CD14-positive monocyte (primary cell): Measurements from ENCODE around the gene SHISAL1. TPM values are rescaled to one million over a fixed set of nuclear protein-coding genes. Genes with fewer than 3 reads are reported as not detected.
"Not testable (repeated sequence)": the region's sequence is repeated elsewhere in the genome, so short reads cannot be mapped to it uniquely, and the experiment has no call there.

Experiments used
- DNase-seq, 3 donors: peaks; one replicate each; pipeline ENCODE4 v3.0.0-alpha.2; 2011 to 2022
- H2AFZ ChIP-seq: 2 replicates; pipeline ENCODE4 v1.6.0; 2012; ENCODE audit warnings: mild to moderate bottlenecking, low read depth, low read length, inconsistent platforms; ENCODE audit not compliant: insufficient read depth, poor library complexity, severe bottlenecking
- H3K27ac ChIP-seq, 2 donors: 1 replicate in 1 of 2; 2 replicates in 1 of 2; pipeline ENCODE4 v1.5.1; 2012 to 2013; ENCODE audit warnings: low read length in 2 of 2, control low read depth in 1 of 2, inconsistent platforms in 1 of 2, low read depth in 1 of 2, mild to moderate bottlenecking in 1 of 2
- H3K27me3 ChIP-seq, 2 donors: one replicate each; pipeline versions ENCODE4 v1.6.0 to v1.6.1; 2011 to 2013; ENCODE audit warnings: low read length in 2 of 2; ENCODE audit not compliant: control insufficient read depth in 2 of 2, insufficient read depth in 2 of 2
- H3K36me3 ChIP-seq, 2 donors: replicated peaks in 1 of 2; 1 replicate in 1 of 2; 2 replicates in 1 of 2; pipeline versions ENCODE4 v1.5.1 to v1.6.1; 2012 to 2013; ENCODE audit warnings: low read length in 2 of 2, control low read depth in 1 of 2, inconsistent platforms in 1 of 2, mild to moderate bottlenecking in 1 of 2; ENCODE audit not compliant: insufficient read depth in 2 of 2, control insufficient read depth in 1 of 2
- H3K4me1 ChIP-seq, 2 donors: 1 replicate in 1 of 2; 2 replicates in 1 of 2; pipeline versions ENCODE4 v1.5.1 to v1.6.1; 2012 to 2013; ENCODE audit warnings: low read length in 2 of 2, control low read depth in 1 of 2, inconsistent platforms in 1 of 2, mild to moderate bottlenecking in 1 of 2, moderate library complexity in 1 of 2; ENCODE audit not compliant: insufficient read depth in 2 of 2, control insufficient read depth in 1 of 2
- H3K4me2 ChIP-seq: replicated peaks from 2 replicates; pipeline ENCODE3; 2012; ENCODE audit warnings: low read length, moderate library complexity, mild to moderate bottlenecking; ENCODE audit not compliant: poor library complexity, severe bottlenecking; ENCODE audit errors: extremely low read depth
- H3K4me3 ChIP-seq, 3 experiments: fragments of 200-600 bp in 1 of 3; sonication (generic) in 1 of 3; replicated peaks in 1 of 3; 1 replicate in 2 of 3; 2 replicates in 1 of 3; pipeline ENCODE4 v1.5.1; 2011 to 2013; ENCODE audit warnings: low read length in 3 of 3, mild to moderate bottlenecking in 3 of 3, control low read depth in 2 of 3, low read depth in 2 of 3, inconsistent platforms in 1 of 3, moderate library complexity in 1 of 3
- H3K79me2 ChIP-seq: 2 replicates; pipeline ENCODE4 v1.6.0; 2012; ENCODE audit warnings: mild to moderate bottlenecking, control low read depth, inconsistent platforms, low read length, moderate library complexity; ENCODE audit not compliant: insufficient read depth
- H3K9ac ChIP-seq: 2 replicates; pipeline ENCODE4 v1.6.0; 2017; ENCODE audit warnings: low read length, mild to moderate bottlenecking; ENCODE audit not compliant: insufficient read depth, poor library complexity, severe bottlenecking
- H3K9me3 ChIP-seq, 2 donors: replicated peaks in 1 of 2; 1 replicate in 1 of 2; 2 replicates in 1 of 2; pipeline versions ENCODE4 v1.5.1 to v1.6.1; 2012 to 2013; ENCODE audit warnings: low read length in 2 of 2, control low read depth in 1 of 2; ENCODE audit not compliant: control insufficient read depth in 1 of 2, insufficient read depth in 1 of 2
- H4K20me1 ChIP-seq: 2 replicates; pipeline ENCODE4 v1.6.0; 2012; ENCODE audit warnings: mild to moderate bottlenecking, low read length, control low read depth, moderate library complexity; ENCODE audit not compliant: insufficient read depth
- H3K27ac Mint-ChIP-seq, 7 donors: one replicate each; pipeline ENCODE4 v1.8.0; 2020; ENCODE audit warnings: mild to moderate bottlenecking in 7 of 7, mixed read lengths in 7 of 7, moderate library complexity in 6 of 7, inconsistent platforms in 2 of 7
- H3K27me3 Mint-ChIP-seq, 3 donors: one replicate each; pipeline ENCODE4 v1.8.0; 2021 to 2022; ENCODE audit warnings: low read depth in 3 of 3, mild to moderate bottlenecking in 3 of 3, mixed read lengths in 3 of 3, moderate library complexity in 3 of 3, inconsistent platforms in 1 of 3
- H3K36me3 Mint-ChIP-seq, 2 donors: one replicate each; pipeline ENCODE4 v1.8.0; 2020; ENCODE audit warnings: mixed read lengths in 2 of 2, inconsistent platforms in 1 of 2, mild to moderate bottlenecking in 1 of 2
- H3K4me1 Mint-ChIP-seq: one replicate; pipeline ENCODE4 v1.8.0; 2020; ENCODE audit warnings: mild to moderate bottlenecking, mixed read lengths
- H3K4me3 Mint-ChIP-seq, 2 donors: one replicate each; pipeline ENCODE4 v1.8.0; 2020; ENCODE audit warnings: mild to moderate bottlenecking in 2 of 2, mixed read lengths in 2 of 2, moderate library complexity in 1 of 2
- H3K9me3 Mint-ChIP-seq, 7 donors: one replicate each; pipeline ENCODE4 v1.8.0; 2020 to 2022; ENCODE audit warnings: mixed read lengths in 7 of 7, mild to moderate bottlenecking in 6 of 7, moderate library complexity in 6 of 7, inconsistent platforms in 2 of 7
- CTCF ChIP-seq: fragments of 200-600 bp; IDR thresholded peaks from one replicate; pipeline ENCODE4 v1.8.0; 2022; ENCODE audit warnings: antibody characterized with exemption, mild to moderate bottlenecking
- WGBS: methylation state at CpG from one replicate; pipeline ENCODE4 v1.1.5; 2013; ENCODE audit warnings: missing lambda C conversion rate; ENCODE audit not compliant: insufficient coverage; 5-methylcytosine and 5-hydroxymethylcytosine counted together
- intact Hi-C, 2 donors: fragments of 100-400 bp; cut with micrococcal nuclease; formaldehyde crosslinking; loops; one replicate each; pipeline versions ENCODE4 v1.15.0 to v1.15.1; 2023
- polyA plus RNA-seq, 3 donors: library from polyadenylated mRNA; depleted of rRNA in 1 of 3; unstranded in 2 of 3; stranded (reverse) in 1 of 3; fragments of 300-500 nt in 2 of 3; fragments of >200 nt in 1 of 3; fragmentation: Illumina TruSeq in 2 of 3; gene quantifications; 1 replicate in 2 of 3; 2 replicates in 1 of 3; pipeline ENCODE4 v1.2.3, GENCODE V29; 2012 to 2021

SHISAL1 gene
- polyA plus RNA-seq, 3 donors: not detected

DNA sequence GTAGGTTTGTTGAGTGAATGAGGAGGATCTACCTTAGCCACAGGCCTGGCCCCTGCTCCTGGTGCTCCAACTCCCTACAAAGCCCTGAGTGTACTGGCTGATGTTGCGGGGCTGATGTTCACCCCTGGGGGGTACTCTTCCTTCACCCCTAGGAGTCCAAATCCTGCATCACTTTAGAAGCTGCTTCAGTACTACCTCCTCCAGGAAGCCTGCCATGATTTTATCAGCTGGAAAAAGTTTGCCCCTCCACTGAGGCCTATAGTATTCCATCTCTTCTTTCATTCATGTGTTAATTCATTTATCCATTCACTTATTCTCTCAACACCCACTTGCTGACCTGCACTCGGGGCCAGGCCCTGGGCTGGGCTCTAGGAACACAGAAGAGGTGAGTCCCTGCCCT is 7.8 kb downstream of the SHISAL1 start:
- Histone ChIP-seq H3K79me2 (no peaks in the 10 kb centered on the region), H3K27ac (no peak overlapping the region), H3K4me1 (peaks cover 5 to 11% of the 10 kb centered on the region in 2 donors), H3K36me3 (no peaks in the 10 kb centered on the region), H3K9me3 (no peaks in the 10 kb centered on the region), H3K27me3 (no peaks in the 10 kb centered on the region), H4K20me1 (no peaks in the 10 kb centered on the region), H3K4me3 (no peak overlapping the region), H2AFZ (no peak overlapping the region), H3K9ac (no peak overlapping the region), H3K4me2 (no peak overlapping the region)
- Mint-ChIP-seq H3K4me3 (no peak overlapping the region), H3K4me1 (peaks cover 11% of the 10 kb centered on the region), H3K9me3 (no peaks in the 10 kb centered on the region), H3K27me3 (peaks cover 5 to 9% (median 7%) of the 10 kb centered on the region in 3 donors), H3K27ac (peak overlapping the region in 1 of 7 donors; percentile 32), H3K36me3 (no peaks in the 10 kb centered on the region)
- WGBS: 100% methylated on average over 2 of the region's 2 CpGs
- no peak for TF ChIP-seq CTCF
- intact Hi-C loops: no loop called here
- DNase-seq: no peak

DNA sequence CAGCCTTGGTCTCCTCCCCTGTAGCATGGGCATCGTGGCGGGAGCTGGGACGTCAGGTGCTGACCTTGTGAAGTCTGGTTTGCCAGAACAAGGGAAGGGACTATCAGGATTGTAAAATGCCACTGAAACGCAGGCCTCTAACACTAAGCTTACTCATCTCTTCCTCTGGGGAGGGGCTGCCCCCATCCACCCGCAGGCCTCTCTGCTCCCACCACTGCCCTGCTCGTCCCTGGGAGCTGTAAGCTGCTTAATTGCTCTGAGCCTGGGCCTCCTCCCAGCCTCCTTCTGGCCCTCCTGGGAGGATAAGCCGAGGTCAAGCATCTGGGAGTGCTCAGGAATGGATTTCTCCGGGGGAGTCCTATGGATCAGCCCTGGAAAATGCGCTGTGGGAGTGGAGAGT is 8.4 kb downstream of the SHISAL1 start:
- no peaks in the 10 kb centered on the region for H3K9me3 ChIP-seq
- H3K4me3 ChIP-seq: no peak overlapping the region
- TF ChIP-seq CTCF: no peak
- Mint-ChIP-seq H3K27ac (no peak overlapping the region), H3K4me3 (no peak overlapping the region), H3K27me3 (peaks cover 11 to 14% (median 11%) of the 10 kb centered on the region in 3 donors), H3K36me3 (no peaks in the 10 kb centered on the region), H3K4me1 (peaks cover 5% of the 10 kb centered on the region), H3K9me3 (no peaks in the 10 kb centered on the region)
- no peak overlapping the region for H2AFZ ChIP-seq
- intact Hi-C loops: no loop called here
- 71% methylated on average over 3 of the region's 9 CpGs for WGBS
- no peaks in the 10 kb centered on the region for H3K36me3 ChIP-seq
- H3K4me1 ChIP-seq: peaks cover under 1 to 5% of the 10 kb centered on the region in 2 donors
- no peak overlapping the region for H3K27ac ChIP-seq
- H3K27me3 ChIP-seq: no peaks in the 10 kb centered on the region
- DNase-seq: no peak
- no peaks in the 10 kb centered on the region for H4K20me1 ChIP-seq
- no peak overlapping the region for H3K4me2 ChIP-seq
- no peaks in the 10 kb centered on the region for H3K79me2 ChIP-seq
- no peak overlapping the region for H3K9ac ChIP-seq

GRCh38 chr22:44302363-44302762 is 10.4 kb downstream of the SHISAL1 start:
- H4K20me1 ChIP-seq, H3K4me3 Mint-ChIP-seq, H3K4me1 ChIP-seq, DNase-seq, H2AFZ ChIP-seq, H3K79me2 ChIP-seq, H3K27ac Mint-ChIP-seq, H3K9ac ChIP-seq, H3K36me3 ChIP-seq, H3K4me3 ChIP-seq, intact Hi-C loops, H3K4me1 Mint-ChIP-seq, H3K9me3 ChIP-seq, H3K36me3 Mint-ChIP-seq, H3K27me3 ChIP-seq, H3K27ac ChIP-seq, H3K9me3 Mint-ChIP-seq, H3K4me2 ChIP-seq: not testable (repeated sequence)
- H3K27me3 Mint-ChIP-seq: peaks cover 8 to 12% (median 9%) of the 10 kb centered on the region in 3 donors
- 98% methylated on average over 4 of the region's 10 CpGs for WGBS
